Upper lobe of left lung (tissue), 4 donors: ENCODE results near the gene FTCDNL1.

Source experiments
- CTCF ChIP-seq, 6 experiments: fragments of 450-650 bp in 4 of 6; fragments of 200-600 bp in 2 of 6; sonication (generic) in 2 of 6; IDR thresholded peaks; one replicate each; pipeline ENCODE4 v1.5.1; 2016 to 2019; ENCODE audit warnings: antibody characterized with exemption in 6 of 6
- EP300 ChIP-seq, 4 donors: sonication (generic); formaldehyde crosslinking; IDR thresholded peaks; one replicate each; pipeline ENCODE4 v1.5.1; 2017; ENCODE audit warnings: antibody characterized with exemption in 4 of 4, control low read depth in 2 of 4
- POLR2A ChIP-seq, 4 donors: fragments of 450-650 bp; IDR thresholded peaks; one replicate each; pipeline ENCODE4 v1.5.1; 2016 to 2017; ENCODE audit warnings: antibody characterized with exemption in 4 of 4, mild to moderate bottlenecking in 2 of 4

- TF ChIP-seq CTCF (IDR thresholded peaks at IDR 0.05): no peak
- TF ChIP-seq POLR2A (IDR thresholded peaks at IDR 0.05): no peak
- no peak for TF ChIP-seq EP300 (IDR thresholded peaks at IDR 0.05)
These were observed 14.9 kb upstream of the FTCDNL1 start for GRCh38 chr2:199865905-199866304.
